Non-pigmented ciliary epithelial cell (primary cell): ENCODE data around the gene TK1.
"Not testable (repeated sequence)": the region's sequence is repeated elsewhere in the genome, so short reads cannot be mapped to it uniquely, and the experiment has no call there.

Experiments used
- DNase-seq: peaks from one replicate; pipeline ENCODE4 v3.0.0-alpha.2; 2010; ENCODE audit warnings: low read depth

Gene TK1

GRCh38 chr17:78176548-78177025 lies 10.3 kb downstream of the TK1 start:
- DNase-seq, result no peak

GRCh38 chr17:78175643-78175981 lies 11.2 kb downstream of the TK1 start:
- no peak for DNase-seq

GRCh38 chr17:78174870-78175642 lies 11.8 kb downstream of the TK1 start:
- DNase-seq, result no peak

DNA sequence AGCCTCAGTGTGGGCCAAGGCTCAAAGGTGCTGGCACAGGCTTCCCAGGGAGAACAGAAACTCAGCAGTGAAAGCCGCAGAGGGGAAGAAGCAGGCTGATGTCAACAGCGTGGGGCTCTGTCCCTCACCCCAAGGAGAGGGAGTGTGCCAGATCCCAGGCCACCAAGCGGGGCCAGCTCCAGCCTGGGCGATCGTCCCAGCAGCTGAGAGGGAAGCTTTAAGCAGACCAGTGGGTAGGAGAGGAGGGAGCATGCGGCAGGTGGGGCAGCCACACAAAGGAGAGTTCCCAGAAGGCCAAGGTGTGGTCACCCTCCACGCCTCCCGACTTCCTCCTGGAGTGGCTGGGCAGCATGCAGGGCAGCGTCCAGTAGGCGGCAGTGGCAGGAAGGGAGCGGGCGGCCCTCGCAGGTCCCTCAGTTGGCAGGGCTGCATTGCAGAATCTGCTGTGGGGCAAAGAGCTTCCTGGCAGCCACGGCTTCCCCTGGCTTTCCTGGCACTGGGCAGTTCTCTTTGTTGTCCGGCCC lies 12.4 kb downstream of the TK1 start:
- DNase-seq, result no peak

- no peak for DNase-seq
These were observed 13.6 kb downstream of the TK1 start for GRCh38 chr17:78173097-78173715.

DNA sequence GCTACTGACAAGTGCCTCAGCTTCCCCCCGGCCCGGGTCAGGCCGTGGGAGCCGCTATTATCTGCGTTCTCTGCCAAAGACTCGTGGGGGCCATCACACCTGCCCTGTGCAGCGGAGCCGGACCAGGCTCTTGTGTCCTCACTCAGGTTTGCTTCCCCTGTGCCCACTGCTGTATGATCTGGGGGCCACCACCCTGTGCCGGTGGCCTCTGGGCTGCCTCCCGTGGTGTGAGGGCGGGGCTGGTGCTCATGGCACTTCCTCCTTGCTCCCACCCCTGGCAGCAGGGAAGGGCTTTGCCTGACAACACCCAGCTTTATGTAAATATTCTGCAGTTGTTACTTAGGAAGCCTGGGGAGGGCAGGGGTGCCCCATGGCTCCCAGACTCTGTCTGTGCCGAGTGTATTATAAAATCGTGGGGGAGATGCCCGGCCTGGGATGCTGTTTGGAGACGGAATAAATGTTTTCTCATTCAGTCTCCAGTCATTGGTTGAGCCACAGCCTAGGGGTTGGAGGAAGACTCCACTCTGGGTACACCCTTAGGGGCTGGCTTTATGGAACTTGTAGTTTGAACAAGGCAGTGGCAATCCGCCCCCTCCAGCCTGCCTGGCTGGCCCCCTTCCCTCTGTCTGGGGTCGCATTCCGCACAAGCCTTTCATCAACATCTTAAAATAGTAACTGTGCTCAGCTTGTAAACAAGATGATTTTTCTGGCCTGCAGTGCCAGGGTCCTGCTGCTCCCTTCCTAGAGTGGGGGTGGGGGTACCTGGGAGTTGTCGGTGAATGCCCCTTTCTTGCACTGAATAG lies 14.4 kb downstream of the TK1 start:
- DNase-seq, result no peak

GRCh38 chr17:78171591-78172248 lies 15.1 kb downstream of the TK1 start:
- not testable (repeated sequence) for DNase-seq

- no peak for DNase-seq
These were observed 15.9 kb downstream of the TK1 start for GRCh38 chr17:78170692-78171590.

DNA sequence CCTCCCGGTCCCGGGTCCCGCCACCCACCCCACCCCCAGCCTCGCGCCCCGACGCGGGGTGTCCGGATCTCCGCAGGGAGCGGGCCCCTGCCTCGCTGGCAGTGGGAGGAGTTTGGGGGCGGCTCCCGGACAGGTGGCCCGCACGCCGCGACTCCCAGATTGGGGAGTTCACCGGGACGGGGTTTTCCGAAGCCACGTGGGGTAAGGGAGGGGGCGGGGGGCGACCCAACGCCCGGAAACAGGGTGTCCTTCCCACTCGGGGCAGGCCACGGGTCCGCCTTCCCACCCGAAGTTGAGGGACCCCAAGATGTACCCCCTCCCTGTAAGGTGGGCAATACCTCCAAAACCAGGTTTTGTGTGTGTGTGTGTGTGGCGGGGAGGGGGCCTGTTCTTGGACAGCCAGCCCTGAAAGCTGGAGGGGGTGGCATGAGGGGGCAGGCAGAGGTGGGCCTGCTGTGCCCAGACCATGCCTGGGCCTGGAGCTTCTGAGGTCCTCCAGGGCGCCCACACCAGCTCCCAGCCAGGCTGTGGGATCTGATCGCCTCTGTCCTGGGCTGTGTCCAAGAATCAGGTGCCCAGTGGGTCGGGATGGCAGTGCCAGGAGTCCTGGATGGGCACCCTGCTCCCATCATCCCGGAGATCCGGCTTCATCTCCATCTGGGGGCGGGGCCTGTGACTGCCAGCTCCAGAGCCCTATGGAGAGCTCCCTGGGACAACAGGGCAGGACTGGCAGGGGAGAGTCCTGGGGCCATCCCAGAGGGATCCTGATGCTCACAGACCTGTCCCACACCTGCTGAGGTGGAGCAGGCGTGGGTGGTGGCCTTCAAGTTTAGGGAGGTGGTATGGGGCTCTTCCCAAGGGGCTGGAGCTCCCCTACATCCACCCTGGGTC lies 17.7 kb downstream of the TK1 start:
- DNase-seq, result no peak

GRCh38 chr17:78168242-78168902 lies 18.5 kb downstream of the TK1 start, which contains the start of gene SYNGR2:
Gene SYNGR2, plus strand, starts transcription at chr17:78168581. Its CDS starts 36 bp downstream, at chr17:78168617.
- DNase-seq, result no peak

DNA sequence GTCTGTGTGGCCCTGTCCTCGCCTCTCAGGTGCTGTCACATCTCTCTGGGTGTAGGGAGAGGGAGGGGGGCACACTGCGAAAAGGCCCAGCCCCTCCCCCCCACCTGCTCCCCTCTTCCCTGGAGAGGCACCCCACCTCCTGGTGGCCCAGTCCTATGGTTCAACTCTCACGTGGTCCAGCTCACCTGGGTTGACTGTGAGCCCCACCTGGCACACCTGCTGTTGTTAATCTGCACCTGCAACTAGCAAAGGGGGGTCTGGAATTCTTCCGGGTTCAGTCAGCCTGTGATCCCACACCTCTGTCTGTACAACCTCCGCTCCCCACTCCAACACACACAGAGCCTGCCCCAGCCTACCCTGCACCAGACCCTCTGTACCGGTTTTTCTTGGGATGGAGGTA lies 20.4 kb downstream of the TK1 start:
- DNase-seq, result no peak

- no peak for DNase-seq
These were observed 21.9 kb downstream of the TK1 start for GRCh38 chr17:78164748-78165607.

DNA sequence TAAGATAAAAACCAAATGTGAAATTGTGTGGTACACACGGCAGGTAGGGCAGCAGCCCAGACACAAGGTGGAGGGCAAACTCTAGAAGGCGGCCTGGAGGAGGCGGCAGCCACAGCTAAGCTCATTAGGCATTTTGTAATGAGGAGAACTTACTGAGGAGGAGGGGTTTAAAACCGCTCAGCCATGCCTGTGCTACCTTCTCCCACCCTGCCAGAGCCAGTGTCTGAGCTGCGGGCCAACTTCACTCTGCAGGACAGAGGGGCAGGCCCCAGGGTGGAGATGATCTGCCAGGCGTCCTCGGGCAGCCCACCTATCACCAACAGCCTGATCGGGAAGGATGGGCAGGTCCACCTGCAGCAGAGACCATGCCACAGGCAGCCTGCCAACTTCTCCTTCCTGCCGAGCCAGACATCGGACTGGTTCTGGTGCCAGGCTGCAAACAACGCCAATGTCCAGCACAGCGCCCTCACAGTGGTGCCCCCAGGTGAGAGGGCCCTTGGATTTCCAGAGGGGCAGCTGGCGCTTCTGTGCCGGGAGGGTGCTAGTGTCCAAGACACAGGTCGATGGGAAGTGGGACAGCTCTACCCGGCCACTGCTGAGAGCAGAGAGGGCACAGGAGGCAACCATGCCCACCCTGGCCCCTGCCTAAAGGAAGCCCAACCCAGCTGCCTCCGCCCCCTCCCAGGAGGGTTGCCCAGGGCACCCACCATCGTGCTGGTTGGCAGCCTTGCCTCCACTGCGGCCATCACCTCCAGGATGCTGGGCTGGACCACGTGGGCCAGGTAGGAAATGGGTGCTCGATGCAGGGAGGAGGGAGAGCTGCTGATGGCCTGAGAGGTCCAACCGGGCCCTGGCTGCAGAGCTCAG lies 22.7 kb downstream of the TK1 start:
- DNase-seq, result no peak

GRCh38 chr17:78159575-78160158 lies 27.2 kb downstream of the TK1 start:
- DNase-seq, result no peak

GRCh38 chr17:78154903-78155811 lies 31.7 kb downstream of the TK1 start:
- DNase-seq, result no peak

GRCh38 chr17:78151514-78152008 lies 35.3 kb downstream of the TK1 start:
- no peak for DNase-seq
